GM19193 (cell line): ENCODE results near the gene GLIS1.

Experiments used
- POLR2A ChIP-seq: IDR thresholded peaks from 4 replicates; pipeline ENCODE4 v1.6.1; 2011; ENCODE audit not compliant: insufficient read depth, insufficient read length; ENCODE audit errors: extremely low read depth

GLIS1 gene

DNA sequence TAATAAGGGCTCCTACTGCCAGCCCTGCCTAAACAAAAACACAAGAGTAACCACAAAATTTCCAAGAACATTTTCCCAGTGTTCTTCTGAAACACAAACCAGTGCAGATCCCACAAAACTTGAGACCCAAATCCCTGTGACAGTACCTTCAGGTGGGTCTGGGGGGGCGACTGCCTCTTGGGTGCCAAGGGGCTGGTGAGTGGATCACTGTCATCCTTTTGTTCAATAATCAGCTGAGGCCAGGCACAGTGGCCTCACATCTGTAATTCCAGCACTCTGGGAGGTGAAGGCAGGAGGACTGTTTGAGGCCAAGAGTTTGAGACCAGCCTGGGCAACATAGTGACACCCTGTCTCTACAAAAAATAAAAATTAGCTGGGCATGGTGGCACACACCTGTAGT is 87.6 kb downstream of the GLIS1 start:
- TF ChIP-seq POLR2A: no peak

DNA sequence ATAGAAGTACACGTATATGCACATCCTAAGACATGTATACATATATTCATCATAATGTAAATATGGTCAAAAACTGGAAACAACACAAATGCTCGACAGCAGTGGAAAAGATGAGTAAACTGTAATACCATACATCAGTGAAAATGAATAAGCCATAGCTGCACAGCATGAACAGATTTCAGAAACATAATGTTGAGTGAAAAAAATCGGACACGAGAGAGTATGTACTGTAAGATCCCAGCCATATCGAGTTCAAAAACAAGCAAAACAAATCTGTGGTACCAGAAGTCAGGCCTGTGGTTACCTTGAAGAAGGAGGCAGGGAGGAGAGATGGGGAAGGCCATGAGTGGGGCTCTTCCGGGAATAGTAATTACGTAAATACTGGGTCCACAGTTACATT is 90.4 kb downstream of the GLIS1 start:
- TF ChIP-seq POLR2A: no peak

DNA sequence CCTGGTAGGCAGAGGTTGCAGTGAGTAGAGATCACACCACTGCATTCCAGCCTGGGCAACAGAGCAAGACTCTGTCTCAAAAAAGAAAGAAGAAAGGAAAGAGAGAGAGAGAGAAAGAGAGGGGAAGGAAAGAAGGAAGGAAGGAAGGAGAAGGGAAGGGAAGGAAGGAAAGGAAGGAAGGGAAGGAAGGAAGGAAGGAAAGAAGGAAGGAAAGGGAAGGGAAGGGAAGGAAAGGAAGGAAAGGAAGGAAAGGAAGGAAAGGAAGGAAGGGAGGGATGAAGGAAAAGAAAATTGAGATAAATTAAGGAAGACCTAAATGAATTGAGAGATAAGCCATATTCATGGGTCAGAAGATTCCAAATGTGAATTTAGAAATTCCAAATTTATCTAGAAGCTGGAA is 92.2 kb downstream of the GLIS1 start:
- TF ChIP-seq POLR2A: no peak

DNA sequence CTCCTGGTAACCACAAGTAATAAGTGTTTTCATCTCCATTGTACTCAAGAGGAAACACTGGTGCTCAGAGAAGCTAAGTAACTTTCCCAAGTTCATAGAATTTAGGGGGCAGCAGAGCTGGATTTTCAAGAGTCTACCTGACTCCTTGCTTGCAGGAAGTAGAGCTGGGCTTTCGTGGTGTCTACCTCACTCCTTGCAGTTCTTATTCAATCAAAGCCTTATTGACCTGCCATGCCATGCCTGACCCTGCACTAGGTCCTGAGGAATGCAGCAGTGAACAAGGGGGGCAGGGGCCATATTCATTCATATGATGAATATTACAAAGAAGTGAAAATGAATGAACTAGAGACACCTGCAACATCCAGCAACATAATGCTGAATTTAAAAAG is 93.3 kb downstream of the GLIS1 start:
- no peak for TF ChIP-seq POLR2A

DNA sequence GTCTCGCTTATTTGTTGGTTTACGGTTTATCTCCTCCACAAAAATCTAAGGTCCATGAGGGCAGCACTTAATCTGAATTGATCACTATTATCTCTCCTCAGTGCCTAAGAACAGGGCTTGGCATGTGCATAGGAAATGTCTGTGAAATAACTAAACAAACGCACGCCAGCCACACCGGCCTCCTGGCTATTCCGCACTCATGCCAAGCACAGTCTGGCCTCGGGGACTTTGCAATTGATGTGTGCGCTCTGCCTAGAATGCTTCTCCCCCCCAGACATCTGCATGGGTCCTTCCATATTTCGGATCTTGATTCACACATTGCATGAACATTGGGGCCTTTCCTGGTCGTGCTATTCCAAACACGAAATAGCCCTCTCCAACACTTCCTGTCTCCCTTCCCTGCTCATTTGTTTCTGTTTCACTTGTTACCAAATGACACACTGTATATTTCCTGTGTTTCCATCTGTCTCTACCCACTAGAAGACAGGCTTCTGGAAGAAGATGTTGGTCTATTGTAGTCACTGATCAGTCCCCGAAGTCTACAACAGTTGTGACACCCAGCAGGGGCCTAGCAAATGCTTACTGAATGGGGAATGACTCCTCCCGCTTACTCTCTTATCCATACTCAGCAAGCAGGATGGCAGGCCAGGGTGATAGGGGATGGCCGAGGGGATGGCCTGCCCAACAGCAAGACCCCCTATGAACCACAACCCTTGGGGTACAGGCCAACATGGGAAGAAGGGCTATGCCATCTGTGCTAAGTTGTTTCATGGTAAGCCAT is 93.9 kb downstream of the GLIS1 start:
- no peak for TF ChIP-seq POLR2A

DNA sequence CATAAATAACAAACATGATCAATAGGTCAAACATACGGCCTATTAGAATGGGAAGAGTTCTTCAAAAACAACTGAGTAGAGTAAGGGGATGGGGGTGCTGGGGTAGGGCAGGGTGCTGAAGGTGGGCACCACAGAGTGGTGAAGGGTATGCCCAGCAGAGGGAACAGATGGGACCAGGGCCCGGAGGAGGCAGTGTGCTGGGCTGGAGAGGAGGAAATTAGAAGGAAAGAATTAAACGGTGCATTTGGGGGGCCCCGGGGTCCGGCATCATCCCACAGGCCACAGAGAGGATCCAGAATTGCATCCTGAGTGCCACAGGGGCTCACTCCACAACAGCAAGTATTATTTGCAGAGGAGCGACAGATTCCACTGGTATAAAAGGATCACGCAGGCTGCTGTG is 94.5 kb downstream of the GLIS1 start:
- TF ChIP-seq POLR2A: no peak

DNA sequence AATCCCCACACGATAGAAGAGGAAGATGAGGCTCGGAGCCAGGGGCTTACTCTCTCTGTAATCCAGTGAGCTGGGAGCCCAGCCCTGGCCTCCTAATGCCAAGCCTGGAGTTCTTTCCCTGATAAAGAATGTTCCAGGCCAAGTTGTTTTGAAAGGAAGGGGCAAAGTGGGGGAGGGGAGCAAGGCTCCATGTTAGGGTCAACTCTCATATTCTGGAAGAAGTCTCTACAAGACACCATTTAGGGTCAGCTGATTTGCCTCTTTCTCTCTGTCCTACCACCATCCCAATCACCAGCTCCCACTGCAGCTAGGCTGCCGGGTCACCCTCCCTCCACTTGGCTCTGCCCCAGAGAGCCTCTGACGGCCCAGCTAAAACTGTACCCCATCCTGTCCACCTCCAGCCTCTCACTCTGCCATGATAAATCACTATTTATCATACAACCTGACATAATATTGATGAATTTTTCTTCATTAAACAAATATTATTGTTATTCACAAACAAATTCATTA is 95.0 kb downstream of the GLIS1 start:
- no peak for TF ChIP-seq POLR2A

DNA sequence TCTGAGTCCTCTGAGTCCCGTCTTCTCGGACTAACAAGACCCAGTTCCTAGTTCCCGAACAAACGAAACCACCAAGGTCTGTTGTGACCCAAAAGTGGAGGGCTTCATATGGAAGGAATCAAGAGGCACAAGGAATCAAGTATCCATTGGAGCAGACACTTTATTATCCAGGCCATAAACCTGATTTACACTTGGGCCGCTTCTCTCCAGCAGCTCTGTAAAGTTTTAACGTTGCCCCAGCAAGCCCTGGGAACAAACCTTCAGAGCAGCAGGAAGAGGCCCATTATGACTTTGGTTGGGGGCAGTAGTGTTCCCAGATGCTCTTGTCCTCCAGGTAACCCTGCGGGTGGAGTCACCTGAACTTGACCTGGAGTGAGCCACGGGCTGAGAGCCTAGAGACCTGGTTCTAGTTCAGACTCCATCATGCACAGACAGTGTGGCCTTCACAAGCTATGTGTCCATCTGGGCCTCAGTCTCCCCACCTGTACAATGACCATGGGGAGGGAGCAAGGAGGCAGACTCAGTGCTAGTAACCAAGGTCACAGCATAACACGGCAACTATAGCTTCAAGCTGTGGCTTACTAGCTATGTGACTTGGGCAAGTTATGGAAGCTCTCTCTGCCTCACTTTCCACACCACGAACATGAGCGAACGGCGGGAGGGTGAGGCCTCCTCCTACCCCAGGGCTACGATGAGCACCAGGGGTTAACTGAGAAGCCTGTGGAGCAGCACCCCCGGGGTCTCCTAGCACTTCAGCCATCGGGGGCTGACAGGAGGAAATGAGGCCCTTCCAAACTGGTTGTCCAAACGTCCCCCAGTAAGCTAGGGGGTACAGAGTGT is 95.7 kb downstream of the GLIS1 start:
- TF ChIP-seq POLR2A: no peak

DNA sequence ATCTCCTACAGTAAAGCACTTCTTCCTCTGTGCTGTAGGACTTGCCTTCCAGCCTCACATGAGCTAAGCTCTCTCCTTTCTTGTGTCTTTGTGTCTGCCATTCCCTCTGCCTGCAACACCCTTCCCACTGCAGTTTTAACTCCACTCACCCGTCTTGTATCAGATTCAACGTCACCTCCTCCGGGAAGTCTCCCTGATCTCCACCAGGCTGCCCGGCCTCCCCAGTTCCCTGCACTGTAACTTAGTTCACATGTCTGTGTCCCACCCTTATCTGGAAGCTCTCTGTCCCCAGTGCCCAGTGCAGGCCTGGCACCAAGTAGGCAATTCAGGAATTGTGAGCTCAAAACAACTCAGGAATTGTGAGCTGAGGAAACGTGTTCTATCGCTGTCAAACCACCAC is 96.4 kb downstream of the GLIS1 start:
- no peak for TF ChIP-seq POLR2A

DNA sequence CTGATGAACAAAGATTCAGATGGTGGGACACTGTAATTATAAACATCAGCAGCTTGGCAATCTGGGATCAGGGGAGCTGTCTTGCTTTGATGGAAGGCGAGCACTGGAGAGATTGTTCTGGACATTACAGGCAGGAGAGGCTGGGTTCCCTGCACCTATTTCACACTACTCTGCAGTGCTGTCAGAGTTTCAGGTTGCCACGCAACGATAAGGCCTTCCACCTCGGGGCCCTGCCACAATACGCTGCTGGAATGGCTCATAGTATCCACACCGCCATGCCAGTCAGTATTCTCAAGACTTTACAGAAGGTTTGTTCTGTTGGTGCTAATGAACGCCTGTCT is 96.8 kb downstream of the GLIS1 start:
- TF ChIP-seq POLR2A: no peak

DNA sequence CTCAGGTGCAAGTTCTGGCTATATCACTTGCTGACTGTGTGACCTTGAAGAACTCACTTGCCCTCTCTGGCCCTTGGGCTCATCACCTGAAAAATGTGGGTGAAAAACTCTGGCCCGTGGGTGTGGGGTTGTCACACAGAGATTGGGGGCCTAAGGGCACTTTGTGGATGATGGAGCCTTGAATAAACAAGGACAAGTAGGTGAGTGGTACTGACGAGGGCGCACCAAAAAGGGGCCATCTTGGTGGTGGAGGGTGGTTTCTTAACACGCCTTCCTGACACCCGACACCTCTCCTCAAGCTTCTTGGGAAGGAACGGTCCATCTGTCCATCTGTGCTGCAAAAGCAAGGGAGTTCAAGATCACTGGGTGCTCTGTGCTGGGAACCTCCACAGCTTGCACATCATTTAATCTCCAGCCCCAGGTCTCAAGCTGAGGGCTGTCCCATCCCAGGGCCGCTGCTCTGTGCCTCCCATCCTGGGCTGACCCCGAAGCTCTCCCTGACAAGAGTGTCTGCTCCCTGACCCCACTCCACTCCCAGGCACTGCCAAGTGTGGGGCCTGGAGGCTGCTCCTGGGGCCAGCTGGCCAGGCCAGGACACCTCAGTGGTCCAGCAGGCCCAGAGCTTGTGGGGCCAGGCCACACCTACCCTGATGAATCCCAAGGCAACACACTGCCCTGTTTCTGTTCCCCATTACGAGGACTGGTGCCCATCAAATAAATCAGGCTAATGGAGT is 97.3 kb downstream of the GLIS1 start:
- TF ChIP-seq POLR2A: no peak

DNA sequence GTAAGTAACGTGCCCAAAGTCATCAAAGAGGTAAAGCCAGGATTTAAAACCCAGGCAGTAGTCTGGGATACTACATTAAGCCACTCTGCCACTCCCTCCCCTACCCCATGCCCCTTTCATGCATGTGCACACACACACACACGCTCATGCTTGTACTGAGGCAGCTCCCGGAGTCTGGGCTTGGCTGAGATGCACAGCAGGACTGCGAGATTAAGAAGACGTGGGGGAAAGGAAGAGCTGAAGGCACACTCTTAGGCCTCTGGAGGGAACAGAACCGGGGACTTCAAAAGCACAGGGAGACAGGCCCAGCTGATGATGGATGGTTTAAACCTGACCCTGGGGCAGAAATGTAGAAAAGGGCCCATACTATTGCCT is 98.3 kb downstream of the GLIS1 start:
- no peak for TF ChIP-seq POLR2A

DNA sequence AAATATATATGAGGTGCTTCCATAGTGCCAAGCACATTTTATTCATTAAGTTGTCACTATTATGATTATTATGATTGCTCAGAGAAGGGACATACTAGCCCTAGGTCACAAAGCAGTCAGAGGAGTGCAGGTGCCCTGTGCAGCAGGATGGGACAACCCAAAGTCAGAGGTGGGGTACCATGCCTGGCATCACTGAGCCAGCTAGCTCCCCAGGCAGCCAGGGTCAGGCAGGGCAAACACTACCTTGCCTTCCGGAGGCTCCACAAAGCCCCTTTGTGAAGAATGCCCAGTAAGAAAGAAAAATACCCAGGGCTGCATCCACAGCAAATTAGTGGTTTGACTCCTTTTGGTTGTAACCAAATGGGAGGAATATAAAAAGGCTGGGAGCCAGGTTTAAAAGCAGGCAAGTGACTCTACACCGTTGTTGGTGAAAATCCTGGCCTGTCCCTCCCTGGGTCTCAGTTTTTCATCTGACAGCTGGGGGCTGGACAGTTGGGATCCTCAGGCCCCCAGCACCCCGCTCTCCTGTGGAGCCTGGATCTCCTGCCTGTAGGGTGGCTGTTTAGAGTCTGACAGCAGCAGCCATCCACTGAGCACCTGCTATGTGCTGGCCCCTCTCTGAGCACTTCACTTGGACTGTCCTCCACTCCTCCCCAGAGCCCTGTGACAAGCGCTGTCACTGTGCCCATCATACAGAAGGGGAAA is 98.8 kb downstream of the GLIS1 start:
- no peak for TF ChIP-seq POLR2A

DNA sequence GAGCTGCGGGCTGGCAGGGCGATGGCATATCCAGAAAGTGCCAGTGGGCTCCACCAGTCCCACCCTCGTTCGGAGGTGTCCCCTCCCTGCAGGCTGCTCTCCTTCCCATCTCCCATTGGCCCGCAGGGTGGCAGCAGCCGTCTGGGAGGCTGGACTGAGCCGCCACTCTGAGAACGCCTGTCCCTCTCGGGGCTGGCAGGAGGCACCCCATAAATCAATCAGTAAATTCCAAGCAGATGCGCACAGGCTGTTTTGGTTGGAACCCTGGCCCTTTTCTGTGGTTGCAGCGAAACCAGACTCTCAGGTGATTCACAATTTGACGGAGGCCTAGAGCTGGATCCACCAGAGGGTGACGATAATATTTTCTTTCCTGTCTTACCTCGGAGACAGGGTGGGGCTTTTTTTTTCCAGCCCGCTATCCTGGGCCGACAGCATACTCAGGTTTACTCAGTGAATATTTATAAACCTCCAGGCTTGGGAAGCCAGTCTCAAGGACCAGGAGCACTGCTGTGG is 99.7 kb downstream of the GLIS1 start:
- no peak for TF ChIP-seq POLR2A
